Calu3 (cell line): ENCODE results near the gene ME1. TPM values are rescaled to one million over a fixed set of nuclear protein-coding genes. Genes with fewer than 3 reads are reported as not detected.
A peak's percentile ranks its signal among the peaks of the same experiment; 100 is the strongest.

Experiments used
- BruUV-seq: library from RNA; stranded (reverse); fragments of 400-500 nt; replicated peaks from 2 replicates; lab custom pipeline; 2021; lab: Mats Ljungman, UMichigan
- CTCF ChIA-PET: fragments of 300-600 bp; sonication (Branson Sonifier 250); formaldehyde crosslinking; loops from one replicate; lab custom pipeline; 2022; ENCODE audit warnings: antibody characterized with exemption; lab: Charles Lee
- DNase-seq: peaks from one replicate; pipeline ENCODE4 v3.0.0; 2022
- H3K27ac Mint-ChIP-seq: one replicate; pipeline ENCODE4 v1.8.0; 2022; ENCODE audit warnings: mixed read lengths; ENCODE audit not compliant: unreplicated experiment
- H3K27me3 Mint-ChIP-seq: one replicate; pipeline ENCODE4 v1.8.0; 2022; ENCODE audit warnings: mixed read lengths; ENCODE audit not compliant: unreplicated experiment
- H3K36me3 Mint-ChIP-seq: one replicate; pipeline ENCODE4 v1.8.0; 2022; ENCODE audit warnings: mild to moderate bottlenecking, moderate library complexity, mixed read lengths; ENCODE audit not compliant: insufficient read depth, unreplicated experiment
- H3K4me1 Mint-ChIP-seq: one replicate; pipeline ENCODE4 v1.8.0; 2022; ENCODE audit warnings: mild to moderate bottlenecking, low read depth, mixed read lengths; ENCODE audit not compliant: unreplicated experiment
- H3K4me3 Mint-ChIP-seq: one replicate; pipeline ENCODE4 v1.8.0; 2022; ENCODE audit warnings: mild to moderate bottlenecking, low read depth, moderate library complexity, mixed read lengths; ENCODE audit not compliant: unreplicated experiment
- H3K9me3 Mint-ChIP-seq: one replicate; pipeline ENCODE4 v1.8.0; 2022; ENCODE audit warnings: low read depth, mixed read lengths; ENCODE audit not compliant: unreplicated experiment
- CTCF ChIP-seq: fragments of 200-600 bp; IDR thresholded peaks from one replicate; pipeline ENCODE4 v1.8.0; 2022; ENCODE audit warnings: antibody characterized with exemption; ENCODE audit not compliant: unreplicated experiment
- intact Hi-C: fragments of 100-400 bp; cut with micrococcal nuclease; formaldehyde crosslinking; loops from one replicate; pipeline ENCODE4 v1.10.0; 2022; ENCODE audit not compliant: unreplicated experiment
- total RNA-seq: library from RNA; stranded (reverse); gene quantifications from 2 replicates; pipeline ENCODE4 v1.2.3, GENCODE V29; 2022

Gene ME1
- total RNA-seq, 1 experiment from 2014 or later: 14.5 TPM

DNA sequence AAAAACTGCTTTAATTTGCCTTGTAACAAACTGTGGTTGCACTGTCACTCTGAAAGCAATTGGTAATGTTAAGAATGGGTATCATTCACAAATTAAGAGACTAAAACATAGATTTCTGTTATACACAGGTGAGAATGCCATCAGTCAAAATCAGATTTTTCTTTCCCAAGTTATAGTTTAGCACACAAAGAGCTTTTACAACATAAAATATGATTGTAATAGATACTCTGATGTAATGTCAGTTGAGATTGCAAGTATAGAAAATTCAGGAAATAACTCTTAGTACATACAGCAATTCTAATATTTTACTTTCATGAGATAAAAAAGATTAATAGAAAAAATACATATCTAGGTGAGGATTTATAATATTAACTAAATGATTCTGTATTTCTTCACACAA lies 2.3 kb upstream of the ME1 start:
- intact Hi-C loops: no loop called here

DNA sequence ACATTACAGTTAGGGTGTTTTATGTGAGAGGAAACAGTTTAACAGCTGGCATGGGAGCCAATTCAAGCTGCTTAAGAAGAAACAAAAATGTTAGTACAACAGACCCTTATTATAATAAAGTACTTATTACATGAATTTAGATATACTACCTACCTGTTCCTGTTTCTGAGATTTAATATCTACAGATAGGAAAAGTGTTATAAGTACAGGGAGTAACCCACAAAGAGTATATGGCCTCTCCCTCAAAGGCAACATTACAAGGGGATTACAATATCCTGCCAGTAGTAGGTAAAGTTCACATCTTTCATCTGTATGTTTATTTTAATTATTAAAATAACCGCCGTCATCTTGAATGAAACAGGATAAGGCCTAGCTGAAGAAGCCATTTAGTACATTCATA lies 1.8 kb upstream of the ME1 start:
- DNase-seq: no peak
- no peak for TF ChIP-seq CTCF
- peaks cover 23% of the 10 kb centered on the region for H3K36me3 Mint-ChIP-seq
- H3K4me1 Mint-ChIP-seq: peaks cover 27% of the 10 kb centered on the region
- no TSS peak for BruUV-seq
- no peak overlapping the region for H3K4me3 Mint-ChIP-seq
- no peak overlapping the region for H3K27ac Mint-ChIP-seq
- no peaks in the 10 kb centered on the region for H3K9me3 Mint-ChIP-seq
- intact Hi-C loops: no loop called here
- CTCF ChIA-PET: no interaction called here
- H3K27me3 Mint-ChIP-seq: no peaks in the 10 kb centered on the region

More for the DNA sequence above, 2.3 kb upstream of the ME1 start:
- CTCF ChIA-PET: no interaction called here
- Mint-ChIP-seq H3K27me3 (no peaks in the 10 kb centered on the region), H3K27ac (no peak overlapping the region), H3K4me1 (peaks cover 27% of the 10 kb centered on the region), H3K36me3 (peaks cover 23% of the 10 kb centered on the region), H3K4me3 (no peak overlapping the region), H3K9me3 (no peaks in the 10 kb centered on the region)
- no peak for TF ChIP-seq CTCF
- BruUV-seq: no TSS peak
- no peak for DNase-seq

- no peaks in the 10 kb centered on the region for H3K27me3 Mint-ChIP-seq
- H3K36me3 Mint-ChIP-seq: peaks cover 23% of the 10 kb centered on the region
- no peak for TF ChIP-seq CTCF
- CTCF ChIA-PET: no interaction called here
- H3K9me3 Mint-ChIP-seq: no peaks in the 10 kb centered on the region
- intact Hi-C loops: no loop called here
- no TSS peak for BruUV-seq
- peak overlapping the region; percentile 96 for H3K4me3 Mint-ChIP-seq
- DNase-seq: no peak
- H3K27ac Mint-ChIP-seq: peak overlapping the region; percentile 91
- H3K4me1 Mint-ChIP-seq: peaks cover 27% of the 10 kb centered on the region
Observed at GRCh38 chr6:83431545-83432155, 799 bp upstream of the ME1 start.

- intact Hi-C loops: no loop called here
- DNase-seq: peak; percentile 48
- H3K4me1 Mint-ChIP-seq: peaks cover 27% of the 10 kb centered on the region
- H3K27ac Mint-ChIP-seq: peak overlapping the region; percentile 91
- H3K4me3 Mint-ChIP-seq: peak overlapping the region; percentile 96
- TSS peak; percentile 40 for BruUV-seq
- no peak for TF ChIP-seq CTCF
- no peaks in the 10 kb centered on the region for H3K27me3 Mint-ChIP-seq
- H3K36me3 Mint-ChIP-seq: peaks cover 23% of the 10 kb centered on the region
- H3K9me3 Mint-ChIP-seq: peaks cover 4% of the 10 kb centered on the region
- CTCF ChIA-PET: no interaction called here
Observed at GRCh38 chr6:83429857-83430610, 817 bp downstream of the ME1 start.
